ENCODE measurements around the gene C8G.

Gene C8G

DNA sequence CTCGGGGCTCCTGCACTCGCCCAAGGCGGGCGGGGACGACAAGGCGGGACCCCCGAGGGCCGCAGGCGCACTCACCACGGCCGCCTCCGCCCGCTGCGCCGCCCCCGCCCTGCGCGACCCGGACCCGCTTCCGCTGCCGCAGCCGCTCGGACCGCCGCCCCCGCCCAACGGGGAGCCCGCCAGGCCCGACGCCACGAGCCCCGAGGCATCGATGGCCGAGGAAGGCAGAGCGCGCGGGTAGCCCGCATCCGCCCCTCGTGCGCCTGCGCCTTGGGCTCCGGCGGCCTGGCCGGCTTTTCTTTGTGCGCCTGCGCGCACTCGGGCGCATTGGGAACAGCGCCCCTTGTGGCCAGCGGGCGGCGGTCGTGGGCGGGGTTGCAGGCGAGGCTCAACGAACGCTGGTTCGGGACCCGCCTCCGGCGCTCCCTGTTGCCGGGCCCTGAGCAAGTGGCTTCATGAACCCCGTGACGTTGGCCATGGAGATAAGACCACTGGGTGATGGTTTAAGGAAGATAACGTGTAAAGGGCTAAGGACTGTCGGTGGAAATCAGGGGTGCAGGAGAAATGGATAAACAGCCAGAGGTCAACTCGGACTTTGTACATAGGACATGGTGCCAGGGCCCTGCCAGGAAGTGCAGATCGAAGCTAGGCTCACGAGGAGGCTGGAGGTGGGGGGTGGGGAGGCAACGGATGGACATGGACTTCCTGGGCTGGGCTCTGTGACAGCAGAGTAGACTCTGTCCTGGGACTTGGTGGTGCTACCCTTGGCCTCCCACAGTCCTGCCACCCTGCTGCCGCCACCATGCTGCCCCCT lies at the start of gene C8G, which contains the start of gene FBXW5:
Gene C8G, plus strand, starts transcription at position 725 of the 814 bp plus-strand sequence. Its CDS starts 78 bp downstream, at position 803.
Gene FBXW5, minus strand, starts transcription at position 220 of the 814 bp plus-strand sequence. CDS start 655 bp downstream, outside the sequence.
- DNase-seq: peak; percentile 99

DNA sequence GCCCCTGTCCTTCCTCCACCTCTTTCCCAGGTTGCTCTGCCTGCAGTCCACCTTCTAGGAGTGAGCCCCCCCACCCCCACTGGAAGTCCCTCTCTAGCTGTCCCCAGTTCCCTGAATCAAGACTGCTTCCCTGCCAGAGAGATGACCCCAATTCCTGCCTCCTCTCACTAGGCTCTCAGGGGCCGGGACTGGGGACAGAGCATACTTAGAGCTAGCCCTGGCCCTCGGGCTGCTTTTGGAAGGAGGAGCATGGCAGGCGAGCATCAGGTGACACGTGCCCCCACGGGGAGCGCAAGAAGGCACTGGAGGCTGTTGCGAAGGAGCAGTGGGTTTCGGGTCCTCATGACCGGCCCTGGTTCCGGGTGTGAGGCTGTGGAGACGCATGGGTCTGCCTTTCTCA lies 49.0 kb upstream of the C8G start:
- DNase-seq: no peak

DNA sequence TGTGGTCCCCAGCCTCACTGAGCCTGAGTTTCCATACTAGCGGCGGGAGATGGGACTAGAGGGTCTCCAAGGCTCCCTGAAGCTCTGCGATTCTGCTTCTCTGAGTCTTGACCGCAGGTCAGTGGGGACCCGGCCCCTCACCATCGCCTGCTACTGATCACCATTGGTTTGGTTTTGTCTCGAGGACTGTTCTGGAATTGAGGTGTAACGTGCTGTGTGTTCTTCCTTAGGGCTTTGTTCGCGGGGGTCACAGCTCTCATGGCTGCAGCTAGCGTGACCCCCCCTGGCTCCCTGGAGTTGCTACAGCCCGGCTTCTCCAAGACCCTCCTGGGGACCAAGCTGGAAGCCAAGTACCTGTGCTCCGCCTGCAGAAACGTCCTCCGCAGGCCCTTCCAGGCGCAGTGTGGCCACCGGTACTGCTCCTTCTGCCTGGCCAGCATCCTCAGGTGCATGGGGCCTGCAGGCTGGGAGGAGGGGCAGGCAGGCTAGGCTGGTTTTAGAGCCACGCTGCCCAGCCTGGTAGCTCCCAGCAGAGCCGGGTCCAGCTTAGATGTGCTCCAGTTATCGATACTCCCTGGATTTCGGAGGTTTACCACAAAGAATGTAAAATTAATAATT lies 46.5 kb upstream of the C8G start:
- DNase-seq: no peak

DNA sequence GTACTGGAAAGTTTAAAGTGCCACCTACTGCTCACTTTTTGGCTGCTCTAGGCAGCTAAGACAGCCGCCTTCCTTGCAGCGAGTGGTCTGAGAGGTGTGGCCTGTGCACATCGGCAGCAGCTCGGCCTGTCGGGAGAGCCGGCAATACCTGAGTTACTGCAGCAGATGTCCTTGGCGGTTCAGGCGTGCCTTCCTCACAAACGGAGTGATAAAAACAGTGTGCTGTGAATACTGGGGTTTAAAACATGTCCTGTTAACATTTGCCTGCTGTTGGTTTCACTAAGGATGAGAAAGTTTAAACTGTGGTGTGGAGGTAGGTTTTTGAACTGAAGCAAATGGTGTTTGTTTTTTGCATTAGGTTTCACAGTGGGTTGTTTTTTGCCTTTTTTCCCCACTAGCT lies 45.8 kb upstream of the C8G start:
- DNase-seq: no peak

DNA sequence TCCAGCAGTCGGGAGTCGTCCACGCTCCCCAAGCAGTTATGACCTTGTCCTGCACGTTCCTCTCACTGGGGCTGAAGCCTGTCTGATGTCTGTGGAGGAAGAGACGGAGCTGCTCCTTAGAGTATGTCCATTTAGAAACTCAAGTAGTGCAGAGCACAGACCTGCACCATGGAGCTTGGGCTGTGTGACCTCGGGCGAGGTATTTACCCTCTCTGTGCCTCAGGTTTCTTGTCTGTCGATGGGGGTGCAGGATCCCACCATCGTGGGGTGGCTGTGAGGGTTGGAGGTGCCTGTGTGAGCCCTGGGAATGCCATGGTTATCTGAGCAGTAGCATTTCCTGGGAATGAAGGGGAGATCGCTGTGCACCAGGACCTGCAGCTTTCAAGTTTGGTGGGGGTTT lies 44.5 kb upstream of the C8G start:
- DNase-seq: no peak

DNA sequence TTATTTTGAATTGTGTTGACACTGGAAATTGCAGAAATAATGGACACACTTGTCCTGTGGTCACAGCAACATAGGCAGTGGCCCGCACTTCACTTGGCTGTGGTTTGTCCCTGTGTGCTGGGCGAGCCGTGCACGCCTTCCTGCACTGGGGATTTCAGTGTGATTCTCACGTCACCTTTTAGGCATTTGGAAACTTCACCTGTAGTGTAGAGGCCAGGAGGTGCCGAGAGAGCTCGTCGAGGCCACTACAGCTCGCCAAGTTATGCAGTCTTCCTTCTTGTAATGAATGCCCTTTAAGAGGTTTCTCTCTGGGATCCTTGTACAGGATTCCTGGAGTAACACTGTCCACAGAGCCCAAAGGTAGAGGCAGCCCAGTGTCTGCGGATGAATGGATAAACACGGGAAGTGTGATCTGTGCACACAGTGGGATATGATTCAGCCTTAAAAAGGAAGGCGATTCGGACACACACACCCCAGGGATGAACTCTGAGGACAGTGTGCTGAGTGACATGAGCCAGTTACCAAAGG lies 44.0 kb upstream of the C8G start:
- no peak for DNase-seq

DNA sequence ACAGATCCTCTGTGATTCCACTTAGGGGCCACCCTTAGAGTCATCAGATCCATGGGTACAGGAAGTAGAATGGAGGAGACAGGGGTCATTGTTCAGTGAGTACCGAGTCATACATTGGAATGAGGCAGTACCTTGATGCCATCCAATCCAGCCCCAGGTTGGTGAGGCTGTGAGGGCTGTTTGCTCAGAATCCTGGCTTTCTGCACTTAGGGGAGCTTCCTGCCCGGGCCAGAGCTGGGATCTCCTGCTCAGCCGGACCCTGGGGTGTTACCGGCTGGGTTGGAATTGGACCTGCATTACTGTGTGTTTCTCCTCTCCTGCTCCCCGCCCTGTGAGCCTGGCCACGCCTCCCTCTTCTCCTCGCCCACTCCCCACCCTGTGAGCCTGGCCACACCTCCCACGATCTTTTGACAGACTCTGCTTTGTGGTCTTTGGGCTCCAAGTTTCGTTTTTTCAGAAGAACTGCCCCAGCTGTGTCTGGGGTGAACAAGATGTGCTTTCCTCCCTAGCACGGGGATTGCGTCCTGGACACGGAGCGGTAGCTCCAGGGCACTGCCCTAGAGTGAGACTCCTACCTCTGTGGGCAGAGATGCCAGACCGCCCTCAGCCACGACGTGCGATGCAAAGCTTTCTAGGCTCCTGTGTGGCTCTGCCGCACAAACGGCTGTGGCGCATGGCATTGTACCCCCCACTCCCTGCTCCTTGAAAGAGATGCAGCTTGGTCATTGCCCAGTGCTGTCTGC lies 43.4 kb upstream of the C8G start:
- peak; percentile 65 for DNase-seq

DNA sequence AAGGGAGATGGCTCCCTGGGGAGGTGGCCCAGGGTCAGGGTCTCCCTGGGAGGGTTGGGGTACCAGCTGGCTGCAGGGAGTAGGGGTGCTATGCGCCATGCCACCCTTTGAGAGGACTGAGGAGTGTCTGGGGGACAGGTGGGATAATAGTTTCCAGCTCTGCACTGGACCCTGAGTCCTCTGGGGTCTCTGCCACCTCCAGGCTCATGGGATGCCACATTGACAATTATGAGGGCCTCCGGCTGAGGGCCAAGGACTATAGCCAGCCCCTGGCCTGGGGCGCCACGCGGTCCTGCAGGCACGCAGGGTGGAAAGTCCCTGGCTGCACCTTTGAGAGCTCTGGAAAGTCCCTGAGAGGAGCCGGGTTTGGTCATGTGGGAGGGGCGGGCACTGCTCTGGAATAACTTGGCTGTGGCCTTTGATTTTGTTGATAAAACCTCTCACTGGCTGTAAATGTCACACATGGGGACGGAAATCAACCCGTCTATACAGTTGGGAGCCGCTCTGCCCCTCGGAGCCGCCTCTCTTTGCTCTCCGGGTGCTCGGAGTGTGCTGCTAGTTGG lies 42.7 kb upstream of the C8G start:
- DNase-seq: peak; percentile 62

DNA sequence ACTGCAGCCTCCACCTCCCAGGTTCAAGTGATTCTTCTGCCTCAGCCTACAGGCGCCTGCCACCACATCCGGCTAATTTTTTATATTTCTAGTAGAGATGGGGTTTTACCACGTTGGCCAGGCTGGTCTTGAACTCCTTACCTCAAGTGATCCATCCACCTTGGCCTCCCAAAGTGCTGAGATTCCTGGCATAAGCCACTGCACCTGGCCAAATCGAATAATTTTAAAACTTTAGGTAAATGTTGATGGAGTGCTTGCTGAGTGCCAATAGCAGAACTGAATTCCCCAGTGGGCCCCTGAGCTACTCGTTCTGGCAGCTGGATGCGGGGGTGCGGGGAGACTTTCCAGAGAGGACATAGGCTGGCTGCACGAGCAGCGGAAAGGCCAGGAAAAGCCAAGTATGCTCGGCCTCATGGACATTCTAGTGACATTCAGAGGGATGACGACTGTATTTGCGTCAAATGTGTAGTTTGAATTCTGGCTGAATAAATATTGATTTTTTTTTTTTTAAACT lies 41.9 kb upstream of the C8G start:
- no peak for DNase-seq

DNA sequence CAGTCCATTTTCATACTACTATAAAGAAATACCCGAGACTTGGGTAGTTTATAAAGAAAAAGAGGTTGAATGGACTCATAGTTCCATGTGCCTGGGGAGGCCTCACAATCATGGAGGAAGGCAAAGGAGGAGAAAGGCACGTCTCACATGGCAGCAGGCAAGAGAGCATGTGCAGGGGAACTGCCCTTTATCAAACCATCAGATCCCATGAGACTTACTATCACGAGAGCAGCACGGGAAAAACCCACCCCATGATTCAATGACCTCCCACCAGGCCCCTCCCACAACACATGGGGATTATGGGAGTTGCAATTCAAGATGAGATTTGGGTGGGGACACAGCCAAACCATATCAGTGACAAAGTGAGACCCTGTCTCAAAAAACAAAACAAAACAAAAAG lies 38.8 kb upstream of the C8G start:
- no peak for DNase-seq

DNA sequence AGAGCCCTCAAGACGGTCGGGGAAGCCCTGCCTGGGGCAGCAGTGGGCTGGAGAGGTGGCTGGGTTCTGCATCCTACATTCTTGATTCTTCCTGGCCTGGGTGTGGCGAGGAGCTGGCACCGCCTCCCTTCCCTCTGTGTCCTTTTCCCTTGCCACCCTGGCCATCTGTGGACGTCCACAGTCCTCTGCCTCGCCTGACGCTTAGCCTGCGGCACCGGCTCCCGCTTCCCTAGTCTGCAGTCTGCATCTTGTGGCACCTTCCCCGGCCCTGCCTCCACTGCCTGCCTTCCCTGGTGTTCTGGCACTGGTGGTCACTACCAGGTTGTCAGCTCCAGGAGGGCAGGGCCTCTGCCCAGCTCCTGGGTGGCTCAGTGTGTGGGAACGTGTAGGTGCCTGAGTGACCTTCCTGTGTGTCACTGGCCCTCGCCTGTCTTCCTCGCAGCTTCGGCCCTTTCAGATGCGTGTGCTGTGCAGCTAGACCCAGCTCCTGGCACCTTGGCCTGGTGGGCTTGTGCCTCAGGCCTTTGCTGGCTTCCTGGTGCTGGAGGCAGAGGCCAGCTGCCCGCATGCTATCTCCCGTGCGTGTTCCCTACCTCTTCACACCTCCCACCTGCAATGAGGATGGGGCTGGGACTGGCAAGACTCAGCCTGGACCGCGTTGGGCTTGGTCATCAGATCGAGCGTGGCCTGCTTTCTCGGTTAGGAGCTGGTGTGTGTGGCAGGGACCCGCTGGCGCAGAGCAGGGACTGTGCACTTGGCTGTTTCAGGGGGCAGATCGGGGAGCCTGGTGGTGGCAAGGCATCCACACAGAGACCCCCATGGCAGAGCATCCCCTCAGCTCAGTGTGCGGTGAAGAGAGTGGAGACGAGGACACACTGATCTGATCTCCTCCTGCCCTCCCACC lies 37.8 kb upstream of the C8G start:
- DNase-seq: no peak

DNA sequence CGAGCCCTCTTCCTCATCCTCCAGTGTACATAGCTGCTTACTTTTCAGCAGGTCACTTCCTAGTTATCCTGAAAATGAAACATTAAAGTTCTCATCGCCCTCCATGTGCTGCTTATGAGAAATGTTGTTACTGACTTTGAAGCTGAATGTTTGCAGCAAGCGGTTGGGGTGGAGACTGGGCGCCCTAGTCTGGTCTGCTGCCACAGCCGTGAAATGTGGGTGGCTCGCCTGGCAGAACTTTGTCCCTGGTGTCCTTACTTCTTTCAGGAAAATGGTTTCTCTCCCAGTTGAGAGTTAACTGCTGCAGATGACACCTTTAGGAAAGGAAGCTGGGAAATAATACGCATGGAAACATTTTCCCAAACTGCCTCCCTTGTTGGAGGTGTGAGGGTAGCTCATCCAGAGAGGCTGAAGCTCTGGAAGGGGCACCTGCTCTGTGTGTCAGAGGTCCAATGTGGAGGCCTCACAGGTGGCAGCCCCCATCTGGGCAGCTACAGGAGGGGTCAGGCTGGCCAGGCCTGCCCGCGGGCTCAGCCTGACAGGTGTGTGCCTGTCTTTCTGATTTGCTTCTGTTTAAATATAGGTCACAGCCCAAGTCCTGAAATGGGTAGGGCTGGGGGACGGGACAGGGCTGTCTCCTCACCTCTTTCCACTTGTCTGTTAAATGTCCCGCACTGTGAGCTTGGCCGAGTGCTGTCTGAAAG lies 34.7 kb upstream of the C8G start:
- DNase-seq: no peak

DNA sequence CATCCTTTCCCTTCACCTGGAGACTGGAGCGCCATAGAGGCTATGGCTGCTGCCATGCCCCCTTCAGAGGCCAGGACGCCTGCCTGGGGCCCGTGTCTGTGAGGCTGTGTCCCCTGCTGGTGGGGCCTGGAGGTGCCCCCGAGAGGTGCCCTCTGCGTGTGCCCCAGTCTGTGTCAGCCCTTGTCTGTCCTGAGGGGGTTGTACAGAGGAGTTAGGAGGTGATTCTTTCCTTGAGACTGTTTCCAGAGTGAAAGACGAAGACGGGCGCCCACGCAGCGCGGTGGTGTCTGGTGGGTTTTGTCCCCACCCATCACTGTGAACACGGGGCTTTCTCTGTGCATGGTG lies 34.2 kb upstream of the C8G start:
- DNase-seq: no peak

DNA sequence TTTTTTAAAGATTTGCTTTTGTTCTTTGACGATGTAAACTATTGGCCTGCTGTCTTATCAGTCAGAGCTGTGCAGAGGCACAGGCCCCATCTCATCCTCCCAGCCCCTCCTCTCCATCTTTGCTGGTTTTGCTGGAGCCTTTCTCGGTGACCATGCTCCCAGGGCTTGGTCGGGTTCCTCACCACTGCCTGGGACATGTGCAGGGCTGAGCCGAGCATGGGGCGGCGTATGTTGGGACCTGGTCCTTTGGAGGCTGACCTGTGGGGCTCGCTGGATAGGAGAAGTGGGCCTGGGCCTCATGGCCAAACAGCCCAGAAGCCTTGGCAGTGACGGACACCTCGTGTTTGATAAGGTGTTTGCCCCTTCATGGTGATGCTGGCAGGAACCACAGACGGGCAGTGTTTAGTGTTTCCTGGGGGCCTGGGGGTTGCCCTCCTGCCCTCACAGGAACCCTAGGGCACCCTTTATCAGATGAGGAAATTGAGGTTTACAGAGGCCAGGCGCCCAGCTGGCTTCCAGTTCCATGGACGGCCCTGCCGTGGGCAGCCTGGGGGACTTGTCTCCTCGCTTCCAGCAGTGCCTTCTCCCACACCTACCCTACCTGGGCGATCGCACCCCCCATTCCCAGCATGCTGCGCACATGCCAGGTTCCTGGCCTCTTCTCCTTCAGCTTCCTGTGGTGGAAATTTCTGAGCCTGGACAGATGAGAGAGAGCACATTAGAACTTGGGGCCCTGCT lies 31.2 kb upstream of the C8G start:
- DNase-seq: no peak

DNA sequence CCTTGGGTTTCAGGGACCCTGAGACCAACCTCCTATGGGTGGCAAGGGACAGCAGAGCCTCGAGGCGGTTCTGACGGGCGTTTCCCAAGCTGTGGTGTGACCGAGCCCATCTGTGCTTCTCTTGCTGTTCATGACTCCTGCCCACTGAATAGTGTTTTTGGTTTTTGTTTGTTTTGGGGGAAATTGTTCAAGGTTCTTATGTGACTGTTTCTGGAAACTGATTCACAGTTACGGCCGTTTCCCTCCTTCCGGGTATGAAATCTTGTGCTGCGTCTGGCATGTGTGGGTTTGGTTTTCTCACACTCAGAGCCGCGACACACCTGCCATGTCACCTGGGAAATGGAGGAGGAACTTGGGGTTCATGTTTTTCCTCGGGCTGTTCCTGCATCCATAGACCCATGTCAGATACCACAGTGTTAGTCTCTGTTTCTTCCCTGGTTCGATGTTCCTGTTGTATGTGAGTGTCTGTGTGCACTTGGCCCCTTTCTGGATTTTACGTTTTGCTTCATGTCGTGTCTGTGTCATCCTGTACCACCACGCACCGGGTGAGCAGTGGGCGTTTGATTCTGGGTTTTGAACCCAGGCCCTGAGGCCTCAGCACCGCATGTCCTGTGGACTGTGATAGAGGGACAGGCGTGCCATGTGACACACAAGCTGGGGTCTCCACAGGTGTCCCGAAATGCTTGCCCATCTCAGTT lies 29.3 kb upstream of the C8G start:
- DNase-seq: no peak

DNA sequence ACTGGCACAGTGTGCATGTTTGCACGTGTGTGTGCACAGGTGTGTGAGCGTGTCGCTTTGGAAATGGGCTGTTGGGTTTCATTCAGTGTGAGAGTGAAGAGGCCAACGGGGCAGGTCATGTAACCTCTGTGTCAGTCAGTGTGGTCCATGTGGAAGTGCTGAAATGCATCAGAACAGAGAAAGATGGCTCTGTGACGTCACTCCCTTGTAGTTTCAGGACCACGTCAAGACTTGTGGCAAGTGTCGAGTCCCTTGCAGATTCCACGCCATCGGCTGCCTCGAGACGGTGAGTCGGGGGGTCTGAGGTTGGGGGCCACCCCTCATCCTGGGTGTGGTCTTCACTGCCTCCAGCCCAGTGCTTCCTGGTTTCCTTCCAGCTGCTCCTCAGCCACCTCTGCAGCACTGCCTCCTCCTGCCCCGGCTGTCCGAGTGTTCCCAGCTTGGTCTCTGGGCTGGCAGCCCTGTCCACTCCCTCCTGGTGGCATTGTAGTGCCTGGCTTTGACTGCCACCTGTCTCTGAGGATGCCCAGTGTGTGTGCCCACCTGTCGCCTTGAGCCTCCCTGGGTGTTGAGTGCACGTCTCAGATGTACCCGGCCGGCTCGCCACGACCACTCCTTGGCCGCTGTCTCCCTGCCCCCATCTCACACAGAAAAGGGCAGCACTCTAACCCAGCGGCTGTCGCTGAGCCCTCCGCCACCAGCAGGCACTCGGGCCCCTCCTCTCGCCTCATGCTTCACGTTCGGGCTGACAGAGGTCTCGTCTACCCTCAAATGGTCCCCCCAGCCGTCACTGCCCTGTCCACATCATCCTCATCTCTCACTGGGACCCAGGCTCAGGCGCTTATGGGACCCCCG lies 28.5 kb upstream of the C8G start:
- no peak for DNase-seq

DNA sequence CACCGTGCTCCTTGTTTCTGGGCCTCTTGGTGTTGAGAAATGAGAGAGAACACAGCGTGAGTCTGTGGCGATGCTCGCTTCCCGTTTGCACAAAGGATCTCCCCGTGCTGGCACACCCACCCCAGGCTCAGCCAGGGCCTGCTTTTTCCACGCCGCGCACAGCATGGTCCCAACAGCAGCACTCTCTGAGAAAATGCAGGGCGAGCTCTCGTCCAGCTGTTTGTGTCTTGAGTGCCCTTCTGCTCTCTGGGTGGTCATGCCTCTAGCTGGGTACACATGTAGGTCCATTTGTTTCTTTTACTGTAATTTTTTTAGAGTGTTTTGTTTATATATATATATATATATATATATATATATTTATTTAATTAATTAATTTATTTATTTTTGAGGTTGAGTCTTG lies 27.1 kb upstream of the C8G start:
- DNase-seq: no peak

DNA sequence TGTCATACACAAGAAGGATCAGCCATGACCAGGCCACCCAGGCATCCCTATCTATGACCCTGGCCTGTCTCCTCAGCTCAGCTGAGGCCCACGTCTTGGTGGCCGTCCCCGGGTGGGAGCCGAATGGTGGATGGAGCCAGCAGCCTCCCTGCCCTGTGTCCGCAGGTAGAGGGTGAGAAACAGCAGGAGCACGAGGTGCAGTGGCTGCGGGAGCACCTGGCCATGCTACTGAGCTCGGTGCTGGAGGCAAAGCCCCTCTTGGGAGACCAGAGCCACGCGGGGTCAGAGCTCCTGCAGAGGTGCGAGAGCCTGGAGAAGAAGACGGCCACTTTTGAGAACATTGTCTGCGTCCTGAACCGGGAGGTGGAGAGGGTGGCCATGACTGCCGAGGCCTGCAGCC lies 25.0 kb upstream of the C8G start:
- DNase-seq: no peak

DNA sequence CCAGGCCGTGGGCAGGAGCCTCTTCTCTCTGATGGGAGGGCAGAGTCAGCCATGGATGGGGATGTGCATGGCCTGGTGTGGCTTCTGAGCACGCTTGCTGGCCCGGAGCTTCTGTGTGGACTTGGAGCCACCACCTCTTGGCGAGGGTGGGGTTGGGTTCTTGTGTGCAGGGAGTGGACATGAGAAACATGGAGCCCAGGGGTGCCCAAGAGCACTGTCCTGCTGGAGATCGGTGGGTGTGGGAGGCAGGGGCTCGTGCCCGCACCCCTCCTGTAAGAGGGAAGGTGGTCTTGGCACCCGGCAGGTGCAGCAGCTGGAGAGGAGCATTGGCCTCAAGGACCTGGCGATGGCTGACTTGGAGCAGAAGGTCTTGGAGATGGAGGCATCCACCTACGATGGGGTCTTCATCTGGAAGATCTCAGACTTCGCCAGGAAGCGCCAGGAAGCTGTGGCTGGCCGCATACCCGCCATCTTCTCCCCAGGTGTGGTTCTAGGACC lies 24.3 kb upstream of the C8G start:
- no peak for DNase-seq

Data from suppressor macrophage treated with lipopolysaccharide for 4 hours (primary cell).